ENCODE measurements around the gene SHISA4.
"Not testable (repeated sequence)": the region's sequence is repeated elsewhere in the genome, so short reads cannot be mapped to it uniquely, and the experiment has no call there.

The SHISA4 gene

GRCh38 chr1:201933840-201934430 is 45.2 kb downstream of the SHISA4 start:
- no peak for DNase-seq

DNA sequence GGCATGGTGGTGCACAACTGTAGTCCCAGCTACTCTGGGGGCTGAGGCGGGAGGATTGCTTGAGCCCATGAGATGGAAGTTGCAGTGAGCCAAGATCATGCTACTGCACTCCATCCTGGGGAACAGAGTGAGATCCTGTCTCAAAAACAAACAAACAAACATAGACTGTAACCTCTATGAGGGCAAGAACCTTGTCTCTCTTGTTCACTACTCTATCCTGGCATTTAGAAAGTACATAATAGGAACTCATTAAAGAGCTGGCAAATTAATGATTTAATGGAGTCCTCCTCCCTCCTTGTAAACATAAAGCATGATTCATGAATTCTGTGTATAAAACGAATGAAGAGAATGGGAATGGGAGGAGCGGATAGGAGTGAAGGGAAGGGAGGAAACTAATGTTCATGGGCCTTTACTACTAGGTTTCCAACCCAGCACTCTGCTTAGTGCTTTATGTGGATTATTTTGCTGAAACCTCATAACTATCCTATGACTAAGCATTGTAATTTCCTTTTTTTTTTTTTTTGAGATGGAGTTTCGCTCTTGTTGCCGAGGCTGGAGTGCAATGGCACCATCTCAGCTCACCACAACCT is 49.0 kb downstream of the SHISA4 start:
- DNase-seq = no peak

GRCh38 chr1:201938440-201939035 is 49.8 kb downstream of the SHISA4 start:
- DNase-seq = no peak

GRCh38 chr1:201939148-201939547 is 50.5 kb downstream of the SHISA4 start:
- DNase-seq = no peak

- no peak for DNase-seq
Observed at GRCh38 chr1:201939574-201939973, 50.9 kb downstream of the SHISA4 start.

DNA sequence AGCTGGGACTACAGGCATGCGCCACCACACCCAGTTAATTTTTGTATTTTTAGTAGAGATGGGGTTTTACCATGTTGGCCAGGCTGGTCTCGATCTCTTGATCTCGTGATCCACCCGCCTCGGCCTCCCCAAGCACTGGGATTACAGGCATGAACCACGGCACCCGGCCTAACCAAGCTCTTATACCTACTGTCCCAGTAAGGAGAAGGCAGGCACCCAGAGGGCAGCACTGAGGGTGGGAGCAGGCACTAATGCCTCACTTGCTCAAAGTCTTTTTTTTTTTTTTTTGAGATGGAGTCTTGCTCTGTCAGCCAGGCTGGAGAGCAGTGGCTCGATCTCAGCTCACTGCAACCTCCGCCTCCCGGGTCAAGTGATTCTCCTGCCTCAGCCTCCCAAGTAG is 51.6 kb downstream of the SHISA4 start:
- not testable (repeated sequence) for DNase-seq

GRCh38 chr1:201941420-201942128 is 52.9 kb downstream of the SHISA4 start:
- no peak for DNase-seq

GRCh38 chr1:201942129-201942495 is 53.4 kb downstream of the SHISA4 start:
- no peak for DNase-seq
